GM23338 (cell line): Measurements from ENCODE around the gene APMAP. TPM values are rescaled to one million over a fixed set of nuclear protein-coding genes. Genes with fewer than 3 reads are reported as not detected.

Experiments
- ATAC-seq: fragments of 200-7000 bp; cut with Tn5 transposase; 3 replicates; pipeline ENCODE4 v1.9.1; 2020
- DNase-seq: peaks from one replicate; pipeline ENCODE4 v3.0.0-alpha.2; 2015; ENCODE audit warnings: low spot score
- H2AFZ ChIP-seq: fragments of 200-600 bp; sonication (generic); 2 replicates; pipeline ENCODE4 v1.8.0; 2016; ENCODE audit warnings: antibody characterized with exemption, mild to moderate bottlenecking, moderate library complexity
- H3F3A ChIP-seq: fragments of 200-600 bp; sonication (generic); replicated peaks from 2 replicates; pipeline ENCODE4 v1.8.0; 2017; ENCODE audit warnings: antibody characterized with exemption, mixed run types, low read depth
- H3K27ac ChIP-seq: fragments of 200-600 bp; sonication (generic); 2 replicates; pipeline ENCODE4 v1.6.1; 2016; ENCODE audit warnings: low read depth
- H3K27me3 ChIP-seq: fragments of 200-600 bp; sonication (generic); 2 replicates; pipeline ENCODE4 v1.8.0; 2016; ENCODE audit warnings: mild to moderate bottlenecking, mixed run types, moderate library complexity; ENCODE audit not compliant: insufficient read depth
- H3K36me3 ChIP-seq: fragments of 200-600 bp; sonication (generic); 2 replicates; pipeline ENCODE4 v1.8.0; 2016; ENCODE audit warnings: mild to moderate bottlenecking; ENCODE audit not compliant: insufficient read depth
- H3K4me1 ChIP-seq: fragments of 200-600 bp; sonication (generic); 2 replicates; pipeline ENCODE4 v1.8.0; 2016; ENCODE audit warnings: mild to moderate bottlenecking, moderate library complexity; ENCODE audit not compliant: insufficient read depth
- H3K4me2 ChIP-seq: fragments of 200-600 bp; sonication (generic); 2 replicates; pipeline ENCODE4 v1.7.1; 2017; ENCODE audit warnings: mixed run types
- H3K4me3 ChIP-seq: fragments of 200-600 bp; sonication (generic); 2 replicates; pipeline ENCODE4 v1.6.1; 2016; ENCODE audit warnings: mixed run types
- H3K79me2 ChIP-seq: fragments of 200-600 bp; sonication (generic); replicated peaks from 2 replicates; pipeline ENCODE4 v1.8.0; 2017; ENCODE audit warnings: mild to moderate bottlenecking; ENCODE audit not compliant: insufficient read depth
- H3K9me2 ChIP-seq: fragments of 200-600 bp; sonication (generic); 2 replicates; pipeline ENCODE4 v1.8.0; 2017; ENCODE audit not compliant: insufficient read depth
- H4K20me1 ChIP-seq: fragments of 200-600 bp; sonication (generic); replicated peaks from 2 replicates; pipeline ENCODE4 v1.8.0; 2017; ENCODE audit warnings: mild to moderate bottlenecking; ENCODE audit not compliant: insufficient read depth
- H3K27ac Mint-ChIP-seq: 2 replicates; pipeline ENCODE4 v1.8.0; 2020; ENCODE audit warnings: inconsistent platforms, mild to moderate bottlenecking, moderate library complexity, mixed read lengths
- H3K27me3 Mint-ChIP-seq: 3 replicates; pipeline ENCODE4 v1.8.0; 2022; ENCODE audit warnings: low read depth, mild to moderate bottlenecking, moderate library complexity, mixed read lengths, inconsistent platforms; ENCODE audit not compliant: insufficient read depth, poor library complexity
- H3K36me3 Mint-ChIP-seq: 3 replicates; pipeline ENCODE4 v1.8.0; 2021; ENCODE audit warnings: low read depth, mild to moderate bottlenecking, inconsistent platforms, moderate library complexity, mixed read lengths
- H3K4me1 Mint-ChIP-seq: 3 replicates; pipeline ENCODE4 v1.8.0; 2020; ENCODE audit warnings: mild to moderate bottlenecking, inconsistent platforms, mixed read lengths
- H3K4me3 Mint-ChIP-seq: 3 replicates; pipeline ENCODE4 v1.8.0; 2021; ENCODE audit warnings: moderate library complexity, mild to moderate bottlenecking, inconsistent platforms, mixed read lengths
- H3K9me3 Mint-ChIP-seq: 3 replicates; pipeline ENCODE4 v1.8.0; 2020; ENCODE audit warnings: moderate library complexity, mild to moderate bottlenecking, inconsistent platforms, mixed read lengths
- CREB1 ChIP-seq: fragments of 250-450 bp; sonication (Bioruptor Pico); IDR thresholded peaks from 2 replicates; pipeline ENCODE4 v1.5.0; 2020; ENCODE audit warnings: low read depth, mild to moderate bottlenecking, moderate library complexity
- CTCF ChIP-seq, 2 experiments: fragments of 200-600 bp in 1 of 2; sonication (generic) in 1 of 2; conservative IDR thresholded peaks; 2 replicates each; pipeline versions ENCODE4 v1.5.1 to v1.6.1; 2016 to 2017; ENCODE audit warnings: antibody characterized with exemption in 2 of 2, low read depth in 2 of 2, mild to moderate bottlenecking in 2 of 2, moderate library complexity in 1 of 2
- EZH2 ChIP-seq: fragments of 200-600 bp; sonication (generic); IDR thresholded peaks from one replicate; pipeline ENCODE4 v1.8.0; 2017; ENCODE audit warnings: antibody characterized with exemption, mild to moderate bottlenecking, low read depth; ENCODE audit not compliant: unreplicated experiment
- JUNB ChIP-seq: IDR thresholded peaks from one replicate; pipeline ENCODE4 v1.6.1; 2016; ENCODE audit warnings: antibody characterized with exemption; ENCODE audit not compliant: unreplicated experiment
- NANOG ChIP-seq: IDR thresholded peaks from 2 replicates; pipeline ENCODE4 v1.6.1; 2016; ENCODE audit warnings: antibody characterized with exemption, borderline replicate concordance
- POLR2AphosphoS5 ChIP-seq: IDR thresholded peaks from 2 replicates; pipeline ENCODE4 v1.6.1; 2016; ENCODE audit warnings: antibody characterized with exemption, low read depth
- STAT1 ChIP-seq: IDR thresholded peaks from one replicate; pipeline ENCODE4 v1.6.1; 2016; ENCODE audit warnings: antibody characterized with exemption; ENCODE audit not compliant: unreplicated experiment
- ZNF114 ChIP-seq: fragments of 250-450 bp; sonication (Bioruptor Pico); IDR thresholded peaks from 2 replicates; pipeline ENCODE4 v1.5.0; 2020; ENCODE audit warnings: mild to moderate bottlenecking, moderate library complexity
- ZNF462 ChIP-seq: fragments of 250-450 bp; sonication (Bioruptor Pico); IDR thresholded peaks from 2 replicates; pipeline ENCODE4 v1.5.0; 2020; ENCODE audit warnings: mild to moderate bottlenecking, moderate library complexity
- polyA plus RNA-seq: library from polyadenylated mRNA; unstranded; fragments of >200 nt; fragmentation: Nextera tagmentation; extraction: Ambion mirVana; gene quantifications from 2 replicates; pipeline ENCODE4 v1.2.1, GENCODE V29; 2016
- total RNA-seq: library from RNA; depleted of rRNA; stranded (reverse); fragments of >200 nt; shearing (Covaris generic); gene quantifications from 2 replicates; pipeline ENCODE4 v1.2.3, GENCODE V29; 2014
- TF ChIP-seq, protein P1 (sequence below): IDR thresholded peaks from 2 replicates; pipeline ENCODE4 v1.6.1; 2016; ENCODE audit warnings: antibody characterized with exemption

APMAP gene
- total and polyA plus RNA-seq, 2 experiments from 2014 or later = 31.7 to 72.3 TPM

GRCh38 chr20:24970030-24970553 is 22.5 kb downstream of the APMAP start (continued):
- TF ChIP-seq, protein P1, sequence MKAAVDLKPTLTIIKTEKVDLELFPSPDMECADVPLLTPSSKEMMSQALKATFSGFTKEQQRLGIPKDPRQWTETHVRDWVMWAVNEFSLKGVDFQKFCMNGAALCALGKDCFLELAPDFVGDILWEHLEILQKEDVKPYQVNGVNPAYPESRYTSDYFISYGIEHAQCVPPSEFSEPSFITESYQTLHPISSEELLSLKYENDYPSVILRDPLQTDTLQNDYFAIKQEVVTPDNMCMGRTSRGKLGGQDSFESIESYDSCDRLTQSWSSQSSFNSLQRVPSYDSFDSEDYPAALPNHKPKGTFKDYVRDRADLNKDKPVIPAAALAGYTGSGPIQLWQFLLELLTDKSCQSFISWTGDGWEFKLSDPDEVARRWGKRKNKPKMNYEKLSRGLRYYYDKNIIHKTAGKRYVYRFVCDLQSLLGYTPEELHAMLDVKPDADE = no peak
- no peak for TF ChIP-seq POLR2AphosphoS5
- TF ChIP-seq ZNF462 (CRISPR knock-in tag) = no peak
- no peak for TF ChIP-seq STAT1

GRCh38 chr20:24969186-24970029 is 23.1 kb downstream of the APMAP start:
- Histone ChIP-seq H3K27me3 (no peaks in the 10 kb centered on the region), H3K27ac (no peak overlapping the region), H3F3A (no peaks in the 10 kb centered on the region), H3K4me3 (no peak overlapping the region), H3K36me3 (0 out of 2 replicates have a peak, but pooled peaks cover 13% of the 10 kb centered on the region), H4K20me1 (no peaks in the 10 kb centered on the region), H3K4me1 (no peaks in the 10 kb centered on the region), H3K9me2 (no peaks in the 10 kb centered on the region), H2AFZ (no peak overlapping the region), H3K4me2 (no peak overlapping the region), H3K79me2 (no peaks in the 10 kb centered on the region; the same call in 1 of the 2 replicates)
- no peak overlapping the region for H3K27ac Mint-ChIP-seq
- DNase-seq = no peak
- H3K27me3 Mint-ChIP-seq = peaks cover 2% of the 10 kb centered on the region
- no peaks in the 10 kb centered on the region for H3K9me3 Mint-ChIP-seq
- H3K4me3 Mint-ChIP-seq = no peak overlapping the region
- ATAC-seq = no peak
- H3K36me3 Mint-ChIP-seq = peaks cover 64% of the 10 kb centered on the region
- no peaks in the 10 kb centered on the region for H3K4me1 Mint-ChIP-seq
- no peak for TF ChIP-seq JUNB
- TF ChIP-seq CREB1 (CRISPR knock-in tag) = no peak
- no peak for TF ChIP-seq CTCF (conservative IDR thresholded peaks at IDR 0.05; ENCODE audit: low read depth in 2 of 2)
- TF ChIP-seq ZNF114 = no peak
- TF ChIP-seq EZH2 = no peak
- TF ChIP-seq, protein P1 = no peak
- no peak for TF ChIP-seq POLR2AphosphoS5
- TF ChIP-seq NANOG = no peak
